Endothelial cell of umbilical vein (primary cell): ENCODE results near the gene LHX3. TPM values are rescaled to one million over a fixed set of nuclear protein-coding genes. Genes with fewer than 3 reads are reported as not detected.

Experiments used
- BruUV-seq: library from RNA; stranded (reverse); fragments of 400-500 nt; replicated peaks from 2 replicates; lab custom pipeline; 2021; lab: Mats Ljungman, UMichigan
- CTCF ChIA-PET: fragments of 300-600, 350-600 bp; sonication (Branson Sonifier 250); formaldehyde crosslinking; loops from one replicate; lab custom pipeline; 2021; ENCODE audit warnings: antibody characterized with exemption, inconsistent platforms; lab: Charles Lee
- POLR2A ChIA-PET: fragments of 300-600, 350-600 bp; sonication (Branson Sonifier 250); formaldehyde crosslinking; loops from one replicate; lab custom pipeline; 2021; ENCODE audit warnings: antibody characterized with exemption, inconsistent platforms; lab: Charles Lee
- DNase-seq: peaks from one replicate; pipeline ENCODE4 v3.0.0-alpha.2; 2011; ENCODE audit warnings: low read depth, low spot score
- FAIRE-seq: peaks from 2 replicates; lab custom pipeline; 2011; peaks lifted over from hg19 to GRCh38; lab: Jason Lieb, UNC
- H2AFZ ChIP-seq: 2 replicates; pipeline ENCODE4 v1.6.0; 2012; ENCODE audit warnings: low read depth, low read length, control low read depth, inconsistent platforms
- H3K27ac ChIP-seq: 2 replicates; pipeline ENCODE4 v1.5.1; 2011; ENCODE audit warnings: low read depth, mild to moderate bottlenecking, control low read depth, low read length, moderate library complexity; ENCODE audit not compliant: insufficient read depth
- H3K27me3 ChIP-seq, 2 experiments: 2 replicates each; pipeline versions ENCODE4 v1.6.0 to v1.6.1; 2011; ENCODE audit warnings: low read length in 2 of 2, mixed read lengths in 1 of 2; ENCODE audit not compliant: control insufficient read depth in 2 of 2, insufficient read depth in 2 of 2
- H3K36me3 ChIP-seq, 2 experiments: 2 replicates in 1 of 2; 3 replicates in 1 of 2; pipeline ENCODE4 v1.5.1; 2011; ENCODE audit warnings: low read length in 2 of 2, mild to moderate bottlenecking in 1 of 2, moderate library complexity in 1 of 2; ENCODE audit not compliant: control insufficient read depth in 2 of 2, insufficient read depth in 2 of 2; ENCODE audit errors: extremely low read depth in 1 of 2
- H3K4me1 ChIP-seq: 3 replicates; pipeline ENCODE4 v1.5.1; 2011; ENCODE audit warnings: mild to moderate bottlenecking, low read length; ENCODE audit not compliant: control insufficient read depth, insufficient read depth; ENCODE audit errors: extremely low read depth
- H3K4me2 ChIP-seq: 2 replicates; pipeline ENCODE4 v1.6.1; 2011; ENCODE audit warnings: low read length, control low read depth, mixed read lengths; ENCODE audit not compliant: insufficient read depth
- H3K4me3 ChIP-seq, 3 experiments: fragments of 200-600 bp in 1 of 3; sonication (generic), shearing (Covaris generic) in 1 of 3; replicated peaks in 1 of 3; 2 replicates each; pipeline ENCODE4 v1.5.1; 2011 to 2016; ENCODE audit warnings: control low read depth in 3 of 3, low read length in 3 of 3, mild to moderate bottlenecking in 2 of 3, inconsistent platforms in 1 of 3, low read depth in 1 of 3, moderate library complexity in 1 of 3; ENCODE audit not compliant: insufficient read depth in 1 of 3
- H3K79me2 ChIP-seq: 2 replicates; pipeline ENCODE4 v1.6.0; 2012; ENCODE audit warnings: low read length, inconsistent platforms; ENCODE audit not compliant: control insufficient read depth, insufficient read depth
- H3K9ac ChIP-seq: replicated peaks from 2 replicates; pipeline ENCODE3; 2011; ENCODE audit warnings: low read length, control low read depth; ENCODE audit not compliant: insufficient read depth; ENCODE audit errors: extremely low read depth
- H3K9me1 ChIP-seq: replicated peaks from 3 replicates; pipeline ENCODE4 v1.6.0; 2011; ENCODE audit warnings: mild to moderate bottlenecking, low read length; ENCODE audit not compliant: control insufficient read depth, insufficient read depth; ENCODE audit errors: extremely low read depth
- H3K9me3 ChIP-seq: replicated peaks from 2 replicates; pipeline ENCODE4 v1.5.1; 2012; ENCODE audit warnings: low read length, inconsistent platforms; ENCODE audit not compliant: control insufficient read depth, insufficient read depth
- H4K20me1 ChIP-seq: replicated peaks from 2 replicates; pipeline ENCODE3; 2011; ENCODE audit warnings: mild to moderate bottlenecking, low read length; ENCODE audit not compliant: control insufficient read depth, insufficient read depth; ENCODE audit errors: extremely low read depth
- CTCF ChIP-seq, 2 donors: IDR thresholded peaks; 1 replicate in 1 of 2; 2 replicates in 1 of 2; pipeline ENCODE4 v1.5.1; 2011; ENCODE audit warnings: low read length in 2 of 2, mild to moderate bottlenecking in 2 of 2, moderate library complexity in 2 of 2, control low read depth in 1 of 2, inconsistent platforms in 1 of 2, low read depth in 1 of 2; ENCODE audit not compliant: insufficient read depth in 1 of 2; ENCODE audit errors: extremely low read depth in 1 of 2
- EZH2 ChIP-seq: IDR thresholded peaks from 2 replicates; pipeline ENCODE4 v1.6.1; 2012; ENCODE audit warnings: borderline replicate concordance, low read depth, mild to moderate bottlenecking, moderate library complexity, low read length, inconsistent platforms; ENCODE audit not compliant: severe bottlenecking
- GATA2 ChIP-seq: IDR thresholded peaks from 2 replicates; pipeline ENCODE4 v1.7.0; 2011; ENCODE audit warnings: low read depth, mild to moderate bottlenecking, moderate library complexity, mixed read lengths, low read length; ENCODE audit not compliant: insufficient read length, insufficient read depth
- POLR2A ChIP-seq: IDR thresholded peaks from 2 replicates; pipeline ENCODE4 v1.6.1; 2012; ENCODE audit warnings: low read depth, mild to moderate bottlenecking, control low read depth, low read length
- dilution Hi-C: fragments of 300-500 bp; cut with MboI; formaldehyde crosslinking; loops from one replicate; pipeline ENCODE4 v1.15.0; 2019; ENCODE audit warnings: low sequenced_read_pairs; ENCODE audit not compliant: extremely low pct_ligation_motif_present
- intact Hi-C: fragments of 100-400 bp; cut with micrococcal nuclease; formaldehyde crosslinking; loops from one replicate; pipeline ENCODE4 v1.10.0; 2022
- polyA plus RNA-seq, 4 experiments: library from polyadenylated mRNA; depleted of rRNA in 3 of 4; stranded (reverse) in 3 of 4; unstranded in 1 of 4; fragments of >200 nt; gene quantifications; 2 replicates each; pipeline versions ENCODE4 v1.2.1 to v1.2.3, GENCODE V29; 2011 to 2012; ENCODE audit warnings: missing spikeins in 1 of 4
- total RNA-seq: library from RNA; stranded (reverse); gene quantifications from 2 replicates; pipeline ENCODE4 v1.2.3, GENCODE V29; 2021

Gene LHX3
- total and polyA plus RNA-seq, 2 donors (not counting 3 experiments of a cell fraction or from before 2014, with no cell fraction given) = not detected

- no peak overlapping the region for H3K4me3 ChIP-seq
- dilution Hi-C loops = no loop called here
- no peak overlapping the region for H3K27ac ChIP-seq
- intact Hi-C loops = no loop called here
- H3K4me2 ChIP-seq = no peak overlapping the region
- no peaks in the 10 kb centered on the region for H3K27me3 ChIP-seq
- FAIRE-seq = no peak
- BruUV-seq = no TSS peak
- H3K9me3 ChIP-seq = no peaks in the 10 kb centered on the region
- no peak for TF ChIP-seq CTCF (IDR thresholded peaks at IDR 0.05; ENCODE audit: extremely low read depth in 1 of 2, insufficient read depth in 1 of 2, low read depth in 1 of 2, low read length in 2 of 2)
- no peak for TF ChIP-seq GATA2
- TF ChIP-seq POLR2A = no peak
- no peak for TF ChIP-seq EZH2
- H3K36me3 ChIP-seq = no peaks in the 10 kb centered on the region
- no peak overlapping the region for H3K9ac ChIP-seq
- peaks cover 7% of the 10 kb centered on the region for H3K4me1 ChIP-seq
- POLR2A ChIA-PET = no interaction called here
- CTCF ChIA-PET = no interaction called here
- H3K9me1 ChIP-seq = no peaks in the 10 kb centered on the region
- H4K20me1 ChIP-seq = no peaks in the 10 kb centered on the region
- DNase-seq = no peak
- no peak overlapping the region for H2AFZ ChIP-seq
- H3K79me2 ChIP-seq = no peaks in the 10 kb centered on the region
Measured at GRCh38 chr9:136230365-136230764, 25.4 kb upstream of the LHX3 start.
